ENCODE measurements around the gene ADI1.
"Not testable (repeated sequence)": the region's sequence is repeated elsewhere in the genome, so short reads cannot be mapped to it uniquely, and the experiment has no call there.

Gene ADI1

DNA sequence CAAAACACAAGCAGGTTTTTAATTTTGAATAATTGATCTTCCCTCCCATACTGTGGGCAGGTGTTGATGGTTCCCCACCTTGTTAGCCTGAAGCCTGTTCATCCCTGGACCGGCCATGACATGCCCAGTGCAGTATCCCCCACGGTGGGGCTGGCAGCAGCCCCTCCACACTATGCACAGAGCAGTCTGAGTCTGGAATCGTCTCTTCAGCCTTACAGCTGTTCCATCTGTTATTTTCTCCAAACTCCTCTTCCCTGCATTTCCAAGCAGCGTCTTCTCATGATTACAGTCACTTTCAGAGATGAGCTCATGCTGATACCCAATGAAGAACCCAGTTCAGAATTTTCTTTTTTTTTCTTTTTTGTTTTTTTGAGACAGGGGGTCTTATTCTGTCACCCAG, 68.2 kb downstream of the ADI1 start:
- Histone ChIP-seq H3K4me3 (ENCODE audit: low read depth, low read length) (no peak overlapping the region), H3K36me3 (ENCODE audit: control insufficient read depth, insufficient read depth, low read length) (peaks cover 30% of the 10 kb centered on the region), H3K27ac (ENCODE audit: low read depth, low read length) (no peak overlapping the region), H3K27me3 (ENCODE audit: control insufficient read depth, insufficient read depth, low read length) (no peaks in the 10 kb centered on the region), H3K4me1 (ENCODE audit: control insufficient read depth, insufficient read depth, low read length) (peaks cover 4% of the 10 kb centered on the region; the same call in 1 of the 2 replicates), H3K9me3 (ENCODE audit: control insufficient read depth, insufficient read depth, low read length) (no peaks in the 10 kb centered on the region), H3K9ac (ENCODE audit: low read depth, low read length) (no peak overlapping the region)

DNA sequence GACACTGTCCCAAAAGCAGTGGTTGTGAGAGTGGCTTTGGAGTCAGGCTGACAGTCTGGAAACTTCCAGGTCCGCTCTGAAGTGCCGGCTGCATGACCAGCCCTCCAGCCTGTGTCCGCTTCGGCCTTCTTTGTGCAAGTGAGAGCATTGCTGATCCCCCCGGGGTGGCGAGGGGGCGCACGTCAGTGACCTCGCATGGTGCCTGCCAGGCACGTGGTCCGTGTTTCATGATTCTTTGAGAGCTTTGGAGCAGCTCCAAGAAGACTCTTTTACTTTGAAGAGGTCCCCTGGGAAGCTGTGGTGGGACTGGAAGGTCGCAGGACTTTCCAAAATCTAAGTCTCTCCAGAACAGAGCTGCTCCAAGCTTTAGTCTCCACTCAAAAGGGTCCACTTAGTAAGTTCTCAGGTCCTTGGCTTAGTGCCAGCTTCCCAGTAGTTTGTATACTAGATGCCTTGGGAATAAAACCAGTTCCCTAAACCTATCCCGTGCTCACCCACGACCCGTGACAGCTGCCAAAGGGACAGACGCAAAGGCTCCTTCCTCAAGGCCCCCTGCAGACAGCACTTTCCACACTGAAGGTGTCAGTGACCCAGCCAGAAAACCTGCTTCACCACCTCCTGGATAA, 68.8 kb downstream of the ADI1 start:
- no peaks in the 10 kb centered on the region for H3K9me3 ChIP-seq (ENCODE audit: control insufficient read depth, insufficient read depth, low read length)
- H3K4me3 ChIP-seq (ENCODE audit: low read depth, low read length) = no peak overlapping the region
- H3K36me3 ChIP-seq (ENCODE audit: control insufficient read depth, insufficient read depth, low read length) = peaks cover 37% of the 10 kb centered on the region
- H3K4me1 ChIP-seq (ENCODE audit: control insufficient read depth, insufficient read depth, low read length) = peaks cover 4% of the 10 kb centered on the region; the same call in 1 of the 2 replicates
- no peak overlapping the region for H3K27ac ChIP-seq (ENCODE audit: low read depth, low read length)
- H3K9ac ChIP-seq (ENCODE audit: low read depth, low read length) = no peak overlapping the region
- H3K27me3 ChIP-seq (ENCODE audit: control insufficient read depth, insufficient read depth, low read length) = no peaks in the 10 kb centered on the region

DNA sequence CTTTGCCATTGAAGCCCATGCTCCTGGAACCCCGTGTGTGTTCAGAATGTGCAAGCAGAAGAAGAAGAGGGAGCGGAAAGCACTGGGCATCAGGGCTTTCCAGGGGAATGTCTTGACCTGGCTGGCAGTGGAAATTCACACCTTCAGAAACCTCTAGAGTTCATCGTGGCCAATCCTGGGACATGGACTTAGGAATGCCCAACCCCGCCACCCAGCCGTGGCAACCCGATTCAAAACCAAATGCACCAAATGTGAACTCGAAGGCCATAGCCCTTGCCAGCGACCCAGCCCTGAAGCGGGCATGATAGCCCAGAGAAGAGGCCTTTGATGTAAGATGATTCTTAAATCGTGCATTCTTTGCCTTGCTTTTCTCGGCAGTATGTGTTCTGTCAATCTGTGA, 69.4 kb downstream of the ADI1 start:
- Histone ChIP-seq H3K27me3 (ENCODE audit: control insufficient read depth, insufficient read depth, low read length) (no peaks in the 10 kb centered on the region), H3K36me3 (ENCODE audit: control insufficient read depth, insufficient read depth, low read length) (peaks cover 43% of the 10 kb centered on the region), H3K9ac (ENCODE audit: low read depth, low read length) (no peak overlapping the region), H3K27ac (ENCODE audit: low read depth, low read length) (no peak overlapping the region), H3K4me1 (ENCODE audit: control insufficient read depth, insufficient read depth, low read length) (peaks cover 4% of the 10 kb centered on the region; the same call in 1 of the 2 replicates), H3K9me3 (ENCODE audit: control insufficient read depth, insufficient read depth, low read length) (no peaks in the 10 kb centered on the region), H3K4me3 (ENCODE audit: low read depth, low read length) (no peak overlapping the region)

DNA sequence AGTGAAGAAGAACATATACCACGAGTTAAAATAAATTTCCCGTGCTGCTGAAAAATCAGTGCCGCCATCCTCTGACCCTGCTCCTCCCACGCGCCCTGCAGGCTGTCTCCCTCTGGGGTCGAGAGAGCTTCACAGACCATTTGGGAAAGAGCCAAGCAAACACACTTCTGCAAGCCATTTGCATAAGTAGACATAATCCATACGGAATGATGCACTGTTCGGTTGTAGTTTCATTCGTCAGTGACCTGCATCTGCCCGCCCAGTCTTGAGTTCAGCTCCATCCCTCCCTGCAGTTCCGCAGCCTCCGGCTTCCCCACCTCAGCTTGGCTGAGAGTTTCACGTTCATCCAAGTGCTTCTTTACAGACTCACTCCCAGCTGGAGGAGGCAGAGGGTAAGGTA, 70.2 kb downstream of the ADI1 start:
- no peak overlapping the region for H3K4me3 ChIP-seq (ENCODE audit: low read depth, low read length)
- H3K27ac ChIP-seq (ENCODE audit: low read depth, low read length) = no peak overlapping the region
- H3K9me3 ChIP-seq (ENCODE audit: control insufficient read depth, insufficient read depth, low read length) = no peaks in the 10 kb centered on the region
- H3K4me1 ChIP-seq (ENCODE audit: control insufficient read depth, insufficient read depth, low read length) = peaks cover 4% of the 10 kb centered on the region; the same call in 1 of the 2 replicates
- no peak overlapping the region for H3K9ac ChIP-seq (ENCODE audit: low read depth, low read length)
- peaks cover 50% of the 10 kb centered on the region for H3K36me3 ChIP-seq (ENCODE audit: control insufficient read depth, insufficient read depth, low read length)
- H3K27me3 ChIP-seq (ENCODE audit: control insufficient read depth, insufficient read depth, low read length) = no peaks in the 10 kb centered on the region

GRCh38 chr2:3448441-3448911, 70.9 kb downstream of the ADI1 start:
- not testable (repeated sequence) for H3K4me3 ChIP-seq (ENCODE audit: low read depth, low read length); H3K9ac ChIP-seq (ENCODE audit: low read depth, low read length); H3K9me3 ChIP-seq (ENCODE audit: control insufficient read depth, insufficient read depth, low read length); H3K4me1 ChIP-seq (ENCODE audit: control insufficient read depth, insufficient read depth, low read length); H3K27me3 ChIP-seq (ENCODE audit: control insufficient read depth, insufficient read depth, low read length); H3K27ac ChIP-seq (ENCODE audit: low read depth, low read length)
- peaks cover 51% of the 10 kb centered on the region for H3K36me3 ChIP-seq (ENCODE audit: control insufficient read depth, insufficient read depth, low read length)

DNA sequence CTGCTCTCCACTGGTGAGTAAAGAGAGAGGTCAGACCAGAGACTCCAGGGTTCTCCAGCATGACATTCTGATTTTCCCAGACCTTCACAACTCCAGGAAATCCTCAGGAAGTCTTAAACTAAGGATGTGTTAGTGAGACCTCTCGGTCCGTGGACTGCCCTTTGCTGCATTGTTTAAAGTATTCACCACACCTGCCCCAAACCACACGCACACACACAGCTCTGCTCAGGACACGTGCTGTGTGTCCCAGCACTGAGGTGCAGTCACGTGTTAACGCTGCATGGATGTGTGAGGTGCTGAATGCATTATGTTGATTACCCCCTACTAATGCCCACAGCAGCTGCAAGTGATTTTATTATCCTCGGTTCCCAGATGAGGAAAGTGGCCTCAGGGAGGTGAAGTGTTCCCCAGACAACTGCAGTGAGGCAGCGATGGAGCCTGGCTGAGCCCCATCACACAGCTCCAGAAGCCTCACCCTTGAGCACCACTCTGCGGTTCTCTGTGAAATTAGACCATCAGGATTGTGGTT, 71.5 kb downstream of the ADI1 start:
- Histone ChIP-seq H3K4me3 (ENCODE audit: low read depth, low read length) (no peak overlapping the region), H3K27ac (ENCODE audit: low read depth, low read length) (no peak overlapping the region), H3K4me1 (ENCODE audit: control insufficient read depth, insufficient read depth, low read length) (peaks cover 4% of the 10 kb centered on the region; the same call in 1 of the 2 replicates), H3K9ac (ENCODE audit: low read depth, low read length) (no peak overlapping the region), H3K9me3 (ENCODE audit: control insufficient read depth, insufficient read depth, low read length) (no peaks in the 10 kb centered on the region), H3K27me3 (ENCODE audit: control insufficient read depth, insufficient read depth, low read length) (no peaks in the 10 kb centered on the region), H3K36me3 (ENCODE audit: control insufficient read depth, insufficient read depth, low read length) (peaks cover 51% of the 10 kb centered on the region)

Data from HUES48 (cell line).